Activated CD8-positive, alpha-beta T cell treated with anti-CD3 and anti-CD28 coated beads for 36 hours (primary cell): ENCODE data around the gene AFDN. TPM values are rescaled to one million over a fixed set of nuclear protein-coding genes. Genes with fewer than 3 reads are reported as not detected.

Source experiments
- ATAC-seq: fragments of 200-7000 bp; cut with Tn5 transposase; one replicate; pipeline ENCODE4 v1.10.0; 2021; ENCODE audit warnings: mild to moderate bottlenecking, moderate library complexity
- CTCF ChIA-PET: fragments of 350-600 bp; sonication (Branson Sonifier 250); formaldehyde crosslinking; loops from one replicate; lab custom pipeline; 2021; ENCODE audit warnings: antibody characterized with exemption; lab: Charles Lee
- POLR2A ChIA-PET: fragments of 350-600 bp; sonication (Branson Sonifier 250); formaldehyde crosslinking; loops from one replicate; lab custom pipeline; 2021; ENCODE audit warnings: antibody characterized with exemption; lab: Charles Lee
- DNase-seq: peaks from one replicate; pipeline ENCODE4 v3.0.0-alpha.2; 2020
- H3K27ac Mint-ChIP-seq: one replicate; pipeline ENCODE4 v1.8.0; 2021; ENCODE audit warnings: mild to moderate bottlenecking, mixed read lengths
- H3K27me3 Mint-ChIP-seq: one replicate; pipeline ENCODE4 v1.8.0; 2021; ENCODE audit warnings: mixed read lengths
- H3K36me3 Mint-ChIP-seq: one replicate; pipeline ENCODE4 v1.8.0; 2021; ENCODE audit warnings: low read depth, mixed read lengths
- H3K4me1 Mint-ChIP-seq: one replicate; pipeline ENCODE4 v1.8.0; 2021; ENCODE audit warnings: low read depth, mixed read lengths
- H3K4me3 Mint-ChIP-seq: one replicate; pipeline ENCODE4 v1.8.0; 2021; ENCODE audit warnings: mild to moderate bottlenecking, moderate library complexity, mixed read lengths
- H3K9me3 Mint-ChIP-seq: one replicate; pipeline ENCODE4 v1.8.0; 2021; ENCODE audit warnings: mixed read lengths
- intact Hi-C: fragments of 100-400 bp; cut with micrococcal nuclease; formaldehyde crosslinking; loops from one replicate; pipeline ENCODE4 v1.10.0; 2022
- total RNA-seq, 2 experiments: library from RNA; stranded (reverse); gene quantifications; one replicate each; pipeline ENCODE4 v1.2.3, GENCODE V29; 2021
- TF ChIP-seq, protein P1 (sequence below): fragments of 200-600 bp; IDR thresholded peaks from one replicate; pipeline ENCODE4 v1.8.0; 2022; ENCODE audit warnings: antibody characterized with exemption, mild to moderate bottlenecking

AFDN gene
- total RNA-seq, 2 experiments from 2014 or later: 13.0 to 14.1 TPM

DNA sequence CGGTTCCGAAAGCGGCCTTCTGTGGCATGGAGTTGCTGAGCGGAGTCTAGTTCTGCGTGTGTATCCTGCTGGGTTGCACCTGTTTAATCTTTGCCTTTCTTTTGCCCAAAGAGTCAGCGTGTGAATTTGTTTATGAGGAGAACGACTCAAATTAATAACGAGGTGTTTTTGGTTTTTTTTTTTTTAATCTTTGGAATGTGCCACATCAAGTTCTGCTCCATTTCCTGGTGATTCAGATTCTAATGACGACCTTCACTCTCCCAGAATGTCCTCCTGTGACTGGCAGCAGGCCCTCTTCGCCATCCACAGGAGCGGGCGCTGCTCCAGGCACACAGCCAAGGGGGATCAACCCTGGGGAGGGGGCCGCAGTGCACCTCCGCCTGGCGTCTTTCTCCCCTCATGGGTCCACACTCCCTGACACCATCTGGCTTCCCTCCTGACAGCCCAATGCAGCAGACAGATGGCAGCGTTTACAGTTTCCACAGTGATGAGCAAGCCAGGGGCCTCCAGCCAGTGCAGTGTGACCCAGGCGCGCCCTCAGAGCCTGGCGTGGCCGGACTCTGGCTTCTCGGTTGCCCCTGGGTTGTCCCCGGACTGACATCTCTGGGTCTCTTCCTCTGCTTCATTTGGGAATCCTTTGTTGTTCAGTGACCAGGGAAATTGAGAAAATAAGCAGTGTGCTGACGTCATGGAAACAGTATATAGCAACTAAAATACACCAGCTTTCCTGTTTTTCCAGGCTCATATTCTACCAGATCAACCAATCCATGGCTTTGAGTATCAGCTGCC is 27.5 kb upstream of the AFDN start:
- Mint-ChIP-seq H3K27ac (no peak overlapping the region), H3K4me1 (peaks cover 3% of the 10 kb centered on the region), H3K27me3 (peaks cover 38% of the 10 kb centered on the region), H3K4me3 (no peak overlapping the region), H3K9me3 (no peaks in the 10 kb centered on the region), H3K36me3 (no peaks in the 10 kb centered on the region)
- ChIA-PET POLR2A (no interaction called here), CTCF (no interaction called here)
- TF ChIP-seq, protein P1, sequence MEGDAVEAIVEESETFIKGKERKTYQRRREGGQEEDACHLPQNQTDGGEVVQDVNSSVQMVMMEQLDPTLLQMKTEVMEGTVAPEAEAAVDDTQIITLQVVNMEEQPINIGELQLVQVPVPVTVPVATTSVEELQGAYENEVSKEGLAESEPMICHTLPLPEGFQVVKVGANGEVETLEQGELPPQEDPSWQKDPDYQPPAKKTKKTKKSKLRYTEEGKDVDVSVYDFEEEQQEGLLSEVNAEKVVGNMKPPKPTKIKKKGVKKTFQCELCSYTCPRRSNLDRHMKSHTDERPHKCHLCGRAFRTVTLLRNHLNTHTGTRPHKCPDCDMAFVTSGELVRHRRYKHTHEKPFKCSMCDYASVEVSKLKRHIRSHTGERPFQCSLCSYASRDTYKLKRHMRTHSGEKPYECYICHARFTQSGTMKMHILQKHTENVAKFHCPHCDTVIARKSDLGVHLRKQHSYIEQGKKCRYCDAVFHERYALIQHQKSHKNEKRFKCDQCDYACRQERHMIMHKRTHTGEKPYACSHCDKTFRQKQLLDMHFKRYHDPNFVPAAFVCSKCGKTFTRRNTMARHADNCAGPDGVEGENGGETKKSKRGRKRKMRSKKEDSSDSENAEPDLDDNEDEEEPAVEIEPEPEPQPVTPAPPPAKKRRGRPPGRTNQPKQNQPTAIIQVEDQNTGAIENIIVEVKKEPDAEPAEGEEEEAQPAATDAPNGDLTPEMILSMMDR: no peak
- intact Hi-C loops: no loop called here
- ATAC-seq (no peak), DNase-seq (no peak)

DNA sequence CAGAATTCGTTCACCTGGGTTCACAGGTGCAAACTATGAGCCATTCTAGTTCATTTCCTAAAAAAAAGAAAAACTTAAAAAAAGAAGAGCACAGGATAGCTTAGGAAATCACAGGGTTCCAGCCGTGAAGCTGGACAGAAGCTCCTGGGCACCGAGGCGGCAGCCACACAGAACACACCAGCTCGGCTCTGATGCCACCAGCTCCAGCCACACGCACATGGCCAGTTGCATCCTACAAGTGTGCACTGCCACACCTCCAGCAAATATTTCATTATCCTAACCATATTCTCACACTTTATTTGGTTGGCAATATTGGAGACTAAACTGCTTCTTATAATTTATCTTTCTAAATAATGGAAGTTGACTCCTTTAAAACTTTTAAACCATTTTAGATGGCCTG is 26.2 kb upstream of the AFDN start:
- Mint-ChIP-seq H3K9me3 (no peaks in the 10 kb centered on the region), H3K27ac (no peak overlapping the region), H3K4me1 (peaks cover 2% of the 10 kb centered on the region), H3K36me3 (no peaks in the 10 kb centered on the region), H3K4me3 (no peak overlapping the region), H3K27me3 (peaks cover 31% of the 10 kb centered on the region)
- POLR2A ChIA-PET: no interaction called here
- DNase-seq (no peak), ATAC-seq (no peak)
- TF ChIP-seq, protein P1: no peak
- intact Hi-C loops: no loop called here
- CTCF ChIA-PET: no interaction called here

DNA sequence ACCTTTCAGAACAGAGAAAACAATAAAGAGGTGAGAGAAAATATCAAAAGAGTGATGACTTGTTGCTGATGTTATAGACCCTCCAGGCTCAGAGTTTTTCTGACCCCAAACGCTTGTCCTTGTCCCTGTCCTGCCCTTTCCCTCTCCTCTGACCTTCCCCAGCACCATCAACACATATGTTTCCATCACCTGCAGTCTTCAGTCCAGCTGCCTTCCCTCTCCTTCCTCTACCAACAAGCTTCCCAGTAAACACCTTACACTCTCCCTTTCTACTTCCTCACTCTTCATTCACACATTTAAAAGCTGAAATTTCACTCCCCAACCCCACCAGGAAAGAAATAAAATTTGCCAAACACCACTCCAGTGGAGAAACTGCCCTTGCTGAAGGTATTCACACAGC is 25.4 kb upstream of the AFDN start:
- ChIA-PET POLR2A (no interaction called here), CTCF (no interaction called here)
- Mint-ChIP-seq H3K4me1 (no peaks in the 10 kb centered on the region), H3K36me3 (no peaks in the 10 kb centered on the region), H3K4me3 (no peak overlapping the region), H3K27me3 (peaks cover 30% of the 10 kb centered on the region), H3K27ac (no peak overlapping the region), H3K9me3 (no peaks in the 10 kb centered on the region)
- ATAC-seq (no peak), DNase-seq (no peak)
- intact Hi-C loops: no loop called here
- TF ChIP-seq, protein P1: no peak

DNA sequence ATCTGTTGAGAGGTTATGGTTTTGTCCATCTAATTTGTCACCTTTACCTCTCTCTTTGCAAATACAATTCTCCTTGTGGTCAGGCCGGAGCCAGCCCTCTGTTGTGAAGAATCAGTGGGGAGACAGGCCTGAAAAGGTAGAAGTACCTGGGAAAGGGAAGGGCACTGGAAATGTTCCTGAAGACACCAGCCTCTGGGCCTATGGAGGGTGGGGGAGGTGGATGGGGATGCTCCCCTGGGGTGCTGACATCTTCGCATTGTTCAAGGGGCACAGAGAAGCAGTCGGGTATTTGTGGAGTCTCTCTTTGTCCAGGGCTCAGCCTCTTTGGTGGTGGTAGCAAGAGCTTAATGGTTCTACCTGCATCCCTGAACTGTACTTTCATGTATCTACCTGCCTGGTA is 24.4 kb upstream of the AFDN start:
- H3K4me3 Mint-ChIP-seq: no peak overlapping the region
- no peaks in the 10 kb centered on the region for H3K9me3 Mint-ChIP-seq
- intact Hi-C loops: no loop called here
- peaks cover 32% of the 10 kb centered on the region for H3K27me3 Mint-ChIP-seq
- H3K27ac Mint-ChIP-seq: no peak overlapping the region
- ChIA-PET POLR2A (no interaction called here), CTCF (no interaction called here)
- DNase-seq: no peak
- no peaks in the 10 kb centered on the region for H3K4me1 Mint-ChIP-seq
- TF ChIP-seq, protein P1: no peak
- no peaks in the 10 kb centered on the region for H3K36me3 Mint-ChIP-seq
- ATAC-seq: no peak

DNA sequence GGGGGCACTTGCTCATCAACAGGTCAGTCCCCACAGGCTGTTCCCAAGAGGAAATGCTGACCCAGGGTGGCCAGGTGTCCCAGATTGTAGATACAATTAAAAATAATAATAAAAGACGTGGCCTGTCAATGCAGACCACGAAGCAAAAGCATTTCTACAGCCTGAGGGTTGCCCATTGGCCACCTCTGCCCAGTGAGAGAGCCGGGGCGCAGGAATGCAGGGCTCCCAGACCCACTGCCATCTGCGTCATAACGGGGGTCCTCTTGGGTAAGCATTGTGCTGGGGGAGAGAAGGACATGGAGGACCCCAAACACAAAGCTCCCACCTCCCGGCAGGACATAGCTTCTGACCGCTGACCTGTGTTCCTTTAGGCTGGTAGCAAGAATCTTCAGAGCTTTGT is 22.9 kb upstream of the AFDN start:
- ChIA-PET CTCF (no interaction called here), POLR2A (no interaction called here)
- TF ChIP-seq, protein P1: no peak
- intact Hi-C loops: no loop called here
- Mint-ChIP-seq H3K36me3 (no peaks in the 10 kb centered on the region), H3K4me3 (no peak overlapping the region), H3K9me3 (no peaks in the 10 kb centered on the region), H3K4me1 (no peaks in the 10 kb centered on the region), H3K27me3 (peaks cover 26% of the 10 kb centered on the region), H3K27ac (no peak overlapping the region)
- no peak for DNase-seq
- no peak for ATAC-seq
